ENCODE results near the gene RPS8.

DNA sequence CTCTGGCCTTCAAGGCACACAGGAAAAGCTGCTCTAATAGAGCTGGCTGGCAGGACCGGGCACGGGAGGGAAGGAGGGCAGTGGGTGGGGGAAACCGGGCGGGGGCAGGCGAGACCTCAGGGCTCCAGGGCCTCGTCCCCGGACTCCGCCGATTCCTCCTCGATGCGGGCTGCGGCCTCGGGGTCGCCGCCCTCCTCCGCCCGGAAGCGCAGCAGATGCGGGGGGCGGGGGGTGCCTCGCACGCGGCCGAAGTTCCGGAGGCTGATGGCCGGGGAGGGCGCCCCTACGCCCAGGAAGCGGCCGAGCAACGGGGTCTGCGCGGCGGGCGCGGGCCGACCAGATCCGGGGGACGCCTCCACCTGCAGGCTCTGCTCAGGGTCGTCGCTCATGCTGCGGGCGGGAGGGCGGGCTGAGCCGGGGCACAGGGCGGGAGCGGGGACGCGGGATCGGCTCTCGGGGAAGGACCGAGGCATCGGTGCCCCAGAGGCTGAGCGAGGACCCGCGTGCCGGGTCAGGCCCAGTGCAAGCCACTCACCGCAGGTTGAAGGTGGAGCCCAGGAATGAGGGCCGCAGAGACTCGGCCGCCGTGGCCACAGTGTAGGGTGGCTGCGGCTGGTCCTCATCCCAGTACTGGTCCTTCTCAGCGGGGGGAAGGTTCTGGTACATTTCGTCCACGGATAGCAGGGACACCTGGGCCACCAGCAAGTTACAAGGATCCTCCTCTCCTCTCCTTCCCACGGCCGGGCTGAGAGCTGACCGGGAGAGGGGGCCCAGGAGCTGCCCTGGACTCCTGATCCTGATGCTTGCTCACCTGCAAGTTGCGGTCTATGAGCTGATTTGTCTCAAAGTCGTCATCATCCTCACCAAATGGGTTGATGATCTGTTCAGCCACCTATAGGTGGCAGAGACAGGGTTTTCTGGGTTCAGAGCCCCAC lies 9.0 kb downstream of the RPS8 start:
- TF ChIP-seq SP1 (IDR thresholded peaks at IDR 0.05; ENCODE audit: low read depth), result no peak
- TF ChIP-seq, protein P1, sequence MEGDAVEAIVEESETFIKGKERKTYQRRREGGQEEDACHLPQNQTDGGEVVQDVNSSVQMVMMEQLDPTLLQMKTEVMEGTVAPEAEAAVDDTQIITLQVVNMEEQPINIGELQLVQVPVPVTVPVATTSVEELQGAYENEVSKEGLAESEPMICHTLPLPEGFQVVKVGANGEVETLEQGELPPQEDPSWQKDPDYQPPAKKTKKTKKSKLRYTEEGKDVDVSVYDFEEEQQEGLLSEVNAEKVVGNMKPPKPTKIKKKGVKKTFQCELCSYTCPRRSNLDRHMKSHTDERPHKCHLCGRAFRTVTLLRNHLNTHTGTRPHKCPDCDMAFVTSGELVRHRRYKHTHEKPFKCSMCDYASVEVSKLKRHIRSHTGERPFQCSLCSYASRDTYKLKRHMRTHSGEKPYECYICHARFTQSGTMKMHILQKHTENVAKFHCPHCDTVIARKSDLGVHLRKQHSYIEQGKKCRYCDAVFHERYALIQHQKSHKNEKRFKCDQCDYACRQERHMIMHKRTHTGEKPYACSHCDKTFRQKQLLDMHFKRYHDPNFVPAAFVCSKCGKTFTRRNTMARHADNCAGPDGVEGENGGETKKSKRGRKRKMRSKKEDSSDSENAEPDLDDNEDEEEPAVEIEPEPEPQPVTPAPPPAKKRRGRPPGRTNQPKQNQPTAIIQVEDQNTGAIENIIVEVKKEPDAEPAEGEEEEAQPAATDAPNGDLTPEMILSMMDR (IDR thresholded peaks at IDR 0.05 in 2 of 3, conservative IDR thresholded peaks at IDR 0.05 in 1 of 3; ENCODE audit: borderline replicate concordance in 1 of 3, insufficient read depth in 1 of 3, low read depth in 2 of 3, low read length in 2 of 3), result no peak
- TF ChIP-seq, protein P2, sequence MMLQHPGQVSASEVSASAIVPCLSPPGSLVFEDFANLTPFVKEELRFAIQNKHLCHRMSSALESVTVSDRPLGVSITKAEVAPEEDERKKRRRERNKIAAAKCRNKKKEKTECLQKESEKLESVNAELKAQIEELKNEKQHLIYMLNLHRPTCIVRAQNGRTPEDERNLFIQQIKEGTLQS (IDR thresholded peaks at IDR 0.05), result no peak
- TF ChIP-seq ZNF274 (IDR thresholded peaks at IDR 0.05; ENCODE audit: low read depth, low read length), result no peak
- no peak for TF ChIP-seq EZH2 (IDR thresholded peaks at IDR 0.05)
- TF ChIP-seq POLR2AphosphoS5 (IDR thresholded peaks at IDR 0.05; ENCODE audit: low read depth, low read length), result no peak
- no peak for TF ChIP-seq RAD21 (IDR thresholded peaks at IDR 0.05; ENCODE audit: low read depth)
- TF ChIP-seq SIN3A (IDR thresholded peaks at IDR 0.05; ENCODE audit: low read depth), result no peak
- TF ChIP-seq EGR1 (IDR thresholded peaks at IDR 0.05; ENCODE audit: low read depth), result no peak
- TF ChIP-seq POLR2A (IDR thresholded peaks at IDR 0.05; ENCODE audit: borderline replicate concordance, extremely low read depth, insufficient read depth, insufficient read length), result no peak
- no peak for TF ChIP-seq JUND (IDR thresholded peaks at IDR 0.05)
- TF ChIP-seq EZH2phosphoT487 (IDR thresholded peaks at IDR 0.05; ENCODE audit: borderline replicate concordance), result no peak

Measured in HCT116 (cell line).